H9 (cell line): Measurements from ENCODE around the gene MED13L. TPM values are rescaled to one million over a fixed set of nuclear protein-coding genes. Genes with fewer than 3 reads are reported as not detected.

Experiments used
- DNase-seq: peaks from one replicate; pipeline ENCODE4 v3.0.0-alpha.2; 2017
- H2AFZ ChIP-seq: one replicate; pipeline ENCODE4 v1.6.1; 2013; ENCODE audit warnings: mild to moderate bottlenecking, low read length, control low read depth, moderate library complexity
- H2AK5ac ChIP-seq: 2 replicates; pipeline ENCODE4 v1.6.1; 2013; ENCODE audit warnings: low read length, control low read depth, mixed read lengths; ENCODE audit not compliant: insufficient read length
- H2BK120ac ChIP-seq: one replicate; pipeline ENCODE4 v1.6.1; 2013; ENCODE audit warnings: low read depth, mild to moderate bottlenecking, low read length, control low read depth, inconsistent platforms; ENCODE audit not compliant: poor library complexity, severe bottlenecking
- H2BK12ac ChIP-seq: 2 replicates; pipeline ENCODE4 v1.6.1; 2013; ENCODE audit warnings: low read length, control low read depth, mixed read lengths, low read depth; ENCODE audit not compliant: insufficient read length
- H2BK15ac ChIP-seq: 2 replicates; pipeline ENCODE4 v1.6.1; 2013; ENCODE audit warnings: low read depth, low read length, control low read depth
- H2BK20ac ChIP-seq: one replicate; pipeline ENCODE4 v1.6.1; 2013; ENCODE audit warnings: low read depth, mild to moderate bottlenecking, low read length, control low read depth, inconsistent platforms; ENCODE audit not compliant: poor library complexity, severe bottlenecking
- H2BK5ac ChIP-seq: 2 replicates; pipeline ENCODE4 v1.6.1; 2013; ENCODE audit warnings: low read length, control low read depth, mixed read lengths; ENCODE audit not compliant: insufficient read length
- H3K14ac ChIP-seq: 2 replicates; pipeline ENCODE4 v1.6.1; 2013; ENCODE audit warnings: low read length, control low read depth; ENCODE audit not compliant: insufficient read depth
- H3K18ac ChIP-seq: 2 replicates; pipeline ENCODE4 v1.6.1; 2013; ENCODE audit warnings: low read depth, mild to moderate bottlenecking, mixed read lengths, low read length, control low read depth; ENCODE audit not compliant: insufficient read length
- H3K23ac ChIP-seq: 2 replicates; pipeline ENCODE4 v1.6.1; 2013; ENCODE audit warnings: low read length, control low read depth, mixed read lengths, low read depth; ENCODE audit not compliant: insufficient read length
- H3K23me2 ChIP-seq: 2 replicates; pipeline ENCODE4 v1.6.1; 2013; ENCODE audit warnings: low read depth, mild to moderate bottlenecking, mixed read lengths, low read length, control low read depth; ENCODE audit not compliant: insufficient read length, poor library complexity, severe bottlenecking
- H3K27ac ChIP-seq: 2 replicates; pipeline ENCODE4 v1.5.1; 2013; ENCODE audit warnings: low read length, control low read depth, mixed read lengths, low read depth; ENCODE audit not compliant: insufficient read length
- H3K27me3 ChIP-seq: 2 replicates; pipeline ENCODE4 v1.6.1; 2013; ENCODE audit warnings: low read length, control low read depth, inconsistent platforms; ENCODE audit not compliant: insufficient read depth
- H3K4ac ChIP-seq: 2 replicates; pipeline ENCODE4 v1.6.1; 2013; ENCODE audit warnings: low read depth, mild to moderate bottlenecking, control low read depth, inconsistent platforms, low read length, moderate library complexity
- H3K4me1 ChIP-seq: 2 replicates; pipeline ENCODE4 v1.6.1; 2013; ENCODE audit warnings: low read length, control low read depth, inconsistent platforms; ENCODE audit not compliant: insufficient read depth
- H3K4me2 ChIP-seq: 2 replicates; pipeline ENCODE4 v1.6.1; 2013; ENCODE audit warnings: low read length, control low read depth, mixed read lengths; ENCODE audit not compliant: insufficient read length, insufficient read depth
- H3K56ac ChIP-seq: 2 replicates; pipeline ENCODE4 v1.6.1; 2013; ENCODE audit warnings: low read depth, mild to moderate bottlenecking, mixed read lengths, low read length, control low read depth; ENCODE audit not compliant: insufficient read length
- H3K79me1 ChIP-seq: 2 replicates; pipeline ENCODE4 v1.6.1; 2013; ENCODE audit warnings: low read depth, mild to moderate bottlenecking, moderate library complexity, low read length, control low read depth, inconsistent platforms; ENCODE audit not compliant: insufficient read depth, poor library complexity, severe bottlenecking
- H3K79me2 ChIP-seq: 2 replicates; pipeline ENCODE4 v1.6.1; 2013; ENCODE audit warnings: low read length, control low read depth, inconsistent platforms; ENCODE audit not compliant: insufficient read depth
- H3K9ac ChIP-seq: 2 replicates; pipeline ENCODE4 v1.6.1; 2013; ENCODE audit warnings: low read length, control low read depth, mixed read lengths; ENCODE audit not compliant: insufficient read length; ENCODE audit errors: extremely low read depth
- H3K9me3 ChIP-seq: one replicate; pipeline ENCODE4 v1.6.1; 2013; ENCODE audit warnings: low read depth, low read length, inconsistent platforms; ENCODE audit not compliant: control insufficient read depth
- H3T11ph ChIP-seq: one replicate; pipeline ENCODE4 v1.6.1; 2013; ENCODE audit warnings: mild to moderate bottlenecking, low read length, control low read depth, inconsistent platforms
- H4K20me1 ChIP-seq: one replicate; pipeline ENCODE4 v1.6.1; 2013; ENCODE audit not compliant: control insufficient read depth, insufficient read length, insufficient read depth
- H4K5ac ChIP-seq: 2 replicates; pipeline ENCODE4 v1.6.1; 2013; ENCODE audit warnings: low read depth, mild to moderate bottlenecking, mixed read lengths, low read length, control low read depth; ENCODE audit not compliant: insufficient read length
- H4K8ac ChIP-seq: replicated peaks from 2 replicates; pipeline ENCODE4 v1.6.1; 2013; ENCODE audit warnings: low read length, control low read depth, mixed read lengths, low read depth; ENCODE audit not compliant: insufficient read length
- H4K91ac ChIP-seq: 2 replicates; pipeline ENCODE4 v1.6.1; 2013; ENCODE audit warnings: low read depth, mild to moderate bottlenecking, moderate library complexity, mixed read lengths, low read length, control low read depth; ENCODE audit not compliant: insufficient read length
- H3K27ac Mint-ChIP-seq, 3 experiments: 2 replicates in 2 of 3; 3 replicates in 1 of 3; pipeline ENCODE4 v1.8.0; 2020 to 2021; ENCODE audit warnings: mixed read lengths in 3 of 3, mild to moderate bottlenecking in 1 of 3, moderate library complexity in 1 of 3
- H3K27me3 Mint-ChIP-seq: 2 replicates; pipeline ENCODE4 v1.8.0; 2021; ENCODE audit warnings: low read depth, mild to moderate bottlenecking, moderate library complexity, mixed read lengths
- H3K36me3 Mint-ChIP-seq, 3 experiments: 2 replicates in 2 of 3; 3 replicates in 1 of 3; pipeline ENCODE4 v1.8.0; 2020 to 2021; ENCODE audit warnings: low read depth in 3 of 3, mixed read lengths in 3 of 3; ENCODE audit not compliant: insufficient read depth in 1 of 3
- H3K4me1 Mint-ChIP-seq, 2 experiments: 2 replicates each; pipeline ENCODE4 v1.8.0; 2020; ENCODE audit warnings: mixed read lengths in 2 of 2
- H3K4me3 Mint-ChIP-seq, 2 experiments: 2 replicates in 1 of 2; 3 replicates in 1 of 2; pipeline ENCODE4 v1.8.0; 2020 to 2021; ENCODE audit warnings: mild to moderate bottlenecking in 2 of 2, mixed read lengths in 2 of 2, moderate library complexity in 1 of 2
- H3K9me3 Mint-ChIP-seq, 2 experiments: 2 replicates in 1 of 2; 3 replicates in 1 of 2; pipeline ENCODE4 v1.8.0; 2020; ENCODE audit warnings: mild to moderate bottlenecking in 2 of 2, mixed read lengths in 2 of 2, moderate library complexity in 1 of 2
- WGBS: extraction: QIAGEN DNeasy Blood & Tissue Kit; methylation state at CpG from one replicate; pipeline ENCODE4 v1.1.7; 2013; ENCODE audit warnings: missing lambda C conversion rate, low lambda C conversion rate, mixed read lengths; ENCODE audit not compliant: insufficient read length; ENCODE audit errors: extremely low coverage; 5-methylcytosine and 5-hydroxymethylcytosine counted together
- total RNA-seq: library from RNA; stranded (reverse); gene quantifications from 2 replicates; pipeline ENCODE4 v1.2.1, GENCODE V29; 2021
- TF ChIP-seq, protein P1 (sequence below): fragments of 200-600 bp; sonication (generic); conservative IDR thresholded peaks from 3 replicates; pipeline ENCODE4 v1.8.0; 2021; ENCODE audit warnings: antibody characterized with exemption, mild to moderate bottlenecking

MED13L gene
- total RNA-seq, 1 experiment from 2014 or later: 52.4 TPM

DNA sequence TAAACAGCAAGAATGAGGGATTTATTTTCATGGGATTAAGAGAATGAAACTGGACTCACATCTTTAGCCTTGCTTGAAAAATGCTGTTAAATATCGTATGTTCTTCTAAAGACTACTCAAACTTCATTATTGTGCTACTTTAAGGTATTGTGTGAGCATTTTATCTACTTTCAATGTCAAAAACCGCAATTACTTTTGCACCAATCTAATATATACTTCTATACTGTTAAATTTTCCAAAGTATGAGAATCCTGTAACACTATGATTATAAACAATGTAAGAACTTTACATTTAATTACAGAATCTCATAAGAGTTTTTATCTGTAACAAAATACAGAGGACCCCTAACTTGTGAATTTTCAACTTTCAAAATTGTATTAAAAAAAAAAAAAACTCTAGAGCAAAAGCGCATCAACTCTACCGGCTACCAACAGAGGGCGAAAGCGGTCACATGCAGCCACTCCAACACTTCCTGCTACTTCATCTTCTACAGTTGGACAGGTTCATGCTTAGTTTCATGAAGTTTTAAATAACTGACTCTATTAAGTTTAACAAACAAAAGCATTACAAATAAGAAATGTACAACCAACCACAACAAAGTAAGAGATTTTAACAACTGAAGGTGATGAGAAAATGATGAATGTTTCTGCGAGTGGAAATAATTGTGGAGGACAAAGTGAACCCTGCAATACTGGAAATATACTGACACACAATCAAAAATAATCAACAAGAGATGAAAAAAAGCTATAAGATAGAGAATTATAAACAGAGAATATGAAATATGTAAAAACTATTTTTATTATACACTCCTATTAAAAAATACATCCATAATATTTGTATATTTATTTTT lies 210.9 kb downstream of the MED13L start:
- Histone ChIP-seq H4K20me1 (no peaks in the 10 kb centered on the region), H2BK5ac (no peak overlapping the region), H3K4me1 (no peaks in the 10 kb centered on the region), H3K9ac (no peak overlapping the region), H3K9me3 (no peaks in the 10 kb centered on the region), H3K79me2 (no peaks in the 10 kb centered on the region), H2BK12ac (no peak overlapping the region), H3K79me1 (peaks cover 4% of the 10 kb centered on the region), H2BK15ac (no peak overlapping the region), H3K4ac (no peak overlapping the region), H4K91ac (no peak overlapping the region), H3K27ac (no peak overlapping the region), H2BK120ac (no peak overlapping the region), H4K8ac (no peak overlapping the region), H2AK5ac (no peak overlapping the region), H3K27me3 (no peaks in the 10 kb centered on the region), H3K18ac (no peak overlapping the region), H2AFZ (no peak overlapping the region), H3K23ac (no peak overlapping the region), H3K56ac (no peak overlapping the region), H3K4me2 (no peak overlapping the region), H3K14ac (no peak overlapping the region), H3T11ph (no peak overlapping the region), H3K23me2 (no peaks in the 10 kb centered on the region), H2BK20ac (no peak overlapping the region), H4K5ac (no peak overlapping the region)
- TF ChIP-seq, protein P1, sequence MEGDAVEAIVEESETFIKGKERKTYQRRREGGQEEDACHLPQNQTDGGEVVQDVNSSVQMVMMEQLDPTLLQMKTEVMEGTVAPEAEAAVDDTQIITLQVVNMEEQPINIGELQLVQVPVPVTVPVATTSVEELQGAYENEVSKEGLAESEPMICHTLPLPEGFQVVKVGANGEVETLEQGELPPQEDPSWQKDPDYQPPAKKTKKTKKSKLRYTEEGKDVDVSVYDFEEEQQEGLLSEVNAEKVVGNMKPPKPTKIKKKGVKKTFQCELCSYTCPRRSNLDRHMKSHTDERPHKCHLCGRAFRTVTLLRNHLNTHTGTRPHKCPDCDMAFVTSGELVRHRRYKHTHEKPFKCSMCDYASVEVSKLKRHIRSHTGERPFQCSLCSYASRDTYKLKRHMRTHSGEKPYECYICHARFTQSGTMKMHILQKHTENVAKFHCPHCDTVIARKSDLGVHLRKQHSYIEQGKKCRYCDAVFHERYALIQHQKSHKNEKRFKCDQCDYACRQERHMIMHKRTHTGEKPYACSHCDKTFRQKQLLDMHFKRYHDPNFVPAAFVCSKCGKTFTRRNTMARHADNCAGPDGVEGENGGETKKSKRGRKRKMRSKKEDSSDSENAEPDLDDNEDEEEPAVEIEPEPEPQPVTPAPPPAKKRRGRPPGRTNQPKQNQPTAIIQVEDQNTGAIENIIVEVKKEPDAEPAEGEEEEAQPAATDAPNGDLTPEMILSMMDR: peak; percentile 94
- no peaks in the 10 kb centered on the region for H3K9me3 Mint-ChIP-seq
- H3K4me1 Mint-ChIP-seq: peaks cover 8 to 9% of the 10 kb centered on the region in 2 experiments
- no peak overlapping the region for H3K27ac Mint-ChIP-seq
- no peaks in the 10 kb centered on the region for H3K36me3 Mint-ChIP-seq
- WGBS: no CpG with 5 or more reads among the region's 7 CpGs
- H3K27me3 Mint-ChIP-seq: no peaks in the 10 kb centered on the region
- DNase-seq: no peak
- no peak overlapping the region for H3K4me3 Mint-ChIP-seq
